Natural killer cell (primary cell): ENCODE results near the gene MRPS34. TPM values are rescaled to one million over a fixed set of nuclear protein-coding genes. Genes with fewer than 3 reads are reported as not detected.

Experiments used
- ATAC-seq, 3 donors: fragments of 150-1000 bp in 2 of 3; fragments of 200-7000 bp in 1 of 3; cut with Tn5 transposase; 1 replicate in 1 of 3; 2 replicates in 2 of 3; pipeline ENCODE4 v1.10.0; 2021; ENCODE audit warnings: mild to moderate bottlenecking in 2 of 3, moderate library complexity in 2 of 3
- DNase-seq, 2 donors: peaks; one replicate each; pipeline versions ENCODE4 v3.0.0 to v3.0.0-alpha.2; 2013 to 2021; ENCODE audit warnings: mixed read lengths in 1 of 2
- H3K27ac ChIP-seq: one replicate; pipeline ENCODE4 v1.5.1; 2013; ENCODE audit warnings: mild to moderate bottlenecking, low read length
- H3K27me3 ChIP-seq: one replicate; pipeline ENCODE4 v1.6.1; 2013; ENCODE audit warnings: low read length; ENCODE audit not compliant: control insufficient read depth, insufficient read depth
- H3K36me3 ChIP-seq: one replicate; pipeline ENCODE4 v1.6.1; 2013; ENCODE audit warnings: low read length; ENCODE audit not compliant: control insufficient read depth, insufficient read depth
- H3K4me1 ChIP-seq: one replicate; pipeline ENCODE4 v1.6.1; 2013; ENCODE audit warnings: low read length; ENCODE audit not compliant: control insufficient read depth, insufficient read depth
- H3K4me3 ChIP-seq: one replicate; pipeline ENCODE4 v1.5.1; 2013; ENCODE audit warnings: low read length
- H3K9me3 ChIP-seq: one replicate; pipeline ENCODE4 v1.6.1; 2013; ENCODE audit warnings: low read length; ENCODE audit not compliant: control insufficient read depth, insufficient read depth
- H3K27ac Mint-ChIP-seq, 2 donors: one replicate each; pipeline ENCODE4 v1.8.0; 2022; ENCODE audit warnings: mild to moderate bottlenecking in 2 of 2, mixed read lengths in 2 of 2, moderate library complexity in 1 of 2
- H3K27me3 Mint-ChIP-seq, 2 donors: one replicate each; pipeline ENCODE4 v1.8.0; 2022; ENCODE audit warnings: low read depth in 2 of 2, mixed read lengths in 2 of 2
- H3K36me3 Mint-ChIP-seq: one replicate; pipeline ENCODE4 v1.8.0; 2022; ENCODE audit warnings: mixed read lengths
- H3K4me1 Mint-ChIP-seq, 2 donors: one replicate each; pipeline ENCODE4 v1.8.0; 2022; ENCODE audit warnings: mixed read lengths in 2 of 2
- H3K4me3 Mint-ChIP-seq: one replicate; pipeline ENCODE4 v1.8.0; 2022; ENCODE audit warnings: mild to moderate bottlenecking, moderate library complexity, mixed read lengths
- H3K9me3 Mint-ChIP-seq, 2 donors: one replicate each; pipeline ENCODE4 v1.8.0; 2022; ENCODE audit warnings: mixed read lengths in 2 of 2
- WGBS: methylation state at CpG from one replicate; pipeline ENCODE4 v1.1.7; 2013; ENCODE audit warnings: missing lambda C conversion rate; ENCODE audit not compliant: insufficient coverage; 5-methylcytosine and 5-hydroxymethylcytosine counted together
- intact Hi-C: fragments of 100-400 bp; cut with micrococcal nuclease; formaldehyde crosslinking; loops from one replicate; pipeline ENCODE4 v1.14.2; 2022
- total RNA-seq, 4 donors: library from RNA; stranded (reverse); fragments of 120-200 nt in 1 of 4; gene quantifications; one replicate each; pipeline versions ENCODE4 v1.2.3 to v1.2.4, GENCODE V29; 2013 to 2022
- TF ChIP-seq, protein P1 (sequence below): fragments of 200-600 bp; IDR thresholded peaks from one replicate; pipeline ENCODE4 v1.8.0; 2022; ENCODE audit warnings: antibody characterized with exemption

MRPS34 gene
- total RNA-seq, 3 donors from 2014 or later (not counting 1 experiment from before 2014, with no cell fraction given): 26.5 to 42.0 (median 41.4) TPM

DNA sequence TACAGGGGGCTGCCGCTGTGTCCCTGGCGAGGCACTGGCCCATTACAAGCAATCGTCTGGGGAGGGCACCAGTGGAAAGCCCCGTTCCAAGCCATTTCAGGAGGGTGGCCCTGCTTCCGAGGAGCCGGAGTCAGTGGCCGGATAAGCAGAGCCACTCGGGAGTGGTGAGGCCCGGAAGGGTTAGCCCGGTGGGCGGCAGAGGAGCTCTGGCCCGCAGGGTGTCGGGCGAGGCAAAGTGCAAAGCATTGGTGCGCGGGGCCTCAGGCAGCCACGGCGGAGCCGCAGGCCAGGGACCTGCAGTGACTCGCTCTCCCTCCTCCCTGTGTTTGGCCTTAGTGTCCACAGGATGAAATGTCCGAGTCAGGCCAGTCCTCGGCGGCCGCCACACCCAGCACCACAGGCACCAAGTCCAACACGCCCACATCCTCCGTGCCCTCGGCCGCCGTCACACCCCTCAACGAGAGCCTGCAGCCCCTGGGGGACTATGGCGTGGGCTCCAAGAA, 26.2 kb downstream of the MRPS34 start:
- no peaks in the 10 kb centered on the region for H3K9me3 Mint-ChIP-seq
- no peaks in the 10 kb centered on the region for H3K27me3 Mint-ChIP-seq
- no peaks in the 10 kb centered on the region for H3K4me1 ChIP-seq
- H3K4me3 ChIP-seq: no peak overlapping the region
- peaks cover 57% of the 10 kb centered on the region for H3K36me3 ChIP-seq
- no peak overlapping the region for H3K27ac ChIP-seq
- no peak overlapping the region for H3K4me3 Mint-ChIP-seq
- ATAC-seq: no peak
- no peak overlapping the region for H3K27ac Mint-ChIP-seq
- no peak for DNase-seq
- no peaks in the 10 kb centered on the region for H3K9me3 ChIP-seq
- intact Hi-C loops: no loop called here
- TF ChIP-seq, protein P1, sequence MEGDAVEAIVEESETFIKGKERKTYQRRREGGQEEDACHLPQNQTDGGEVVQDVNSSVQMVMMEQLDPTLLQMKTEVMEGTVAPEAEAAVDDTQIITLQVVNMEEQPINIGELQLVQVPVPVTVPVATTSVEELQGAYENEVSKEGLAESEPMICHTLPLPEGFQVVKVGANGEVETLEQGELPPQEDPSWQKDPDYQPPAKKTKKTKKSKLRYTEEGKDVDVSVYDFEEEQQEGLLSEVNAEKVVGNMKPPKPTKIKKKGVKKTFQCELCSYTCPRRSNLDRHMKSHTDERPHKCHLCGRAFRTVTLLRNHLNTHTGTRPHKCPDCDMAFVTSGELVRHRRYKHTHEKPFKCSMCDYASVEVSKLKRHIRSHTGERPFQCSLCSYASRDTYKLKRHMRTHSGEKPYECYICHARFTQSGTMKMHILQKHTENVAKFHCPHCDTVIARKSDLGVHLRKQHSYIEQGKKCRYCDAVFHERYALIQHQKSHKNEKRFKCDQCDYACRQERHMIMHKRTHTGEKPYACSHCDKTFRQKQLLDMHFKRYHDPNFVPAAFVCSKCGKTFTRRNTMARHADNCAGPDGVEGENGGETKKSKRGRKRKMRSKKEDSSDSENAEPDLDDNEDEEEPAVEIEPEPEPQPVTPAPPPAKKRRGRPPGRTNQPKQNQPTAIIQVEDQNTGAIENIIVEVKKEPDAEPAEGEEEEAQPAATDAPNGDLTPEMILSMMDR: no peak
- H3K27me3 ChIP-seq: no peaks in the 10 kb centered on the region
- H3K4me1 Mint-ChIP-seq: peaks cover 7% of the 10 kb centered on the region in 2 donors
- H3K36me3 Mint-ChIP-seq: peaks cover 5% of the 10 kb centered on the region
- WGBS: 97% methylated on average over 31 of the region's 31 CpGs

DNA sequence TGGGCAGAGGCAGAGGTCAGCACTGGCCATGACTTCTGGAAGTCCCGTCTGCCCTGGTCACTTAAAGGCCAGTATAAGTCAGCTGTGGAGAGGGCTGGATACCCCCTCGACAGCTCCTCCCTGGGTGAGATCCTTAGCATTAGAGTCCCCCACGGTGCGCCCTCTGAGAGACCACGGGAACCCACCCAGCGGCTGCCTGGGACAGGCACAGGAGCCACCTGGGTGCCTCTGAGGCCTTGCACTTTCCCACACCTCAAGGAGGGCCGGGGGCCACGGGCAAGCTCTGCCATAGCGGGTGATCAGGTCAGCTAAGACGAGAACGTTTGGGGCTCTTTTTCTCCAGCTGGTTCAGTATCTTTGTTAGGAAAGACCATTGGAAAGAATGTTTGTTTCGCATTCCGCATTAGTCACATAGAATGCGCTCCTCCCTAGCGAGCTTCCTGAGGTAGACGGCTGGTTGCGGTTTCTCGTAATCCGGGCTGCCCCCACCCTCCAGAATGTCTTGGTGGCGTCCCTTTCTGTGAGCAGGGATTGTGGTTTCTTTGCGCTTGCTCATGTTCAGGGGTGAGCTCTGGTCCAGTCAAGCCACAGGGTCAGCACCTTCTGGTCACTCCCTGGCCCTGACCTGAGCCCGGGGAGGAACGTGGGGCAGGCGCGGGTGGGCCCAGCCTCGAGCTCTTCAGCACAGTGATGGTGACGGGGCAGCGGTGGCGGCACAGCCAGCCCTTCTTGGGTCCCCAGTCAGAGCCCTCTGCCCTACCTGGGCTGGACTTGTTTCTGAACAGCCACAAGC, 26.8 kb downstream of the MRPS34 start:
- Histone ChIP-seq H3K4me3 (no peak overlapping the region), H3K27ac (no peak overlapping the region), H3K4me1 (no peaks in the 10 kb centered on the region), H3K27me3 (no peaks in the 10 kb centered on the region), H3K36me3 (peaks cover 59% of the 10 kb centered on the region), H3K9me3 (no peaks in the 10 kb centered on the region)
- intact Hi-C loops: no loop called here
- Mint-ChIP-seq H3K4me1 (peaks cover 7% of the 10 kb centered on the region in 2 donors), H3K9me3 (no peaks in the 10 kb centered on the region), H3K27ac (no peak overlapping the region), H3K27me3 (no peaks in the 10 kb centered on the region), H3K36me3 (peaks cover 5% of the 10 kb centered on the region), H3K4me3 (no peak overlapping the region)
- DNase-seq (no peak), ATAC-seq (no peak)
- WGBS: 97% methylated on average over 29 of the region's 29 CpGs
- TF ChIP-seq, protein P1: no peak

DNA sequence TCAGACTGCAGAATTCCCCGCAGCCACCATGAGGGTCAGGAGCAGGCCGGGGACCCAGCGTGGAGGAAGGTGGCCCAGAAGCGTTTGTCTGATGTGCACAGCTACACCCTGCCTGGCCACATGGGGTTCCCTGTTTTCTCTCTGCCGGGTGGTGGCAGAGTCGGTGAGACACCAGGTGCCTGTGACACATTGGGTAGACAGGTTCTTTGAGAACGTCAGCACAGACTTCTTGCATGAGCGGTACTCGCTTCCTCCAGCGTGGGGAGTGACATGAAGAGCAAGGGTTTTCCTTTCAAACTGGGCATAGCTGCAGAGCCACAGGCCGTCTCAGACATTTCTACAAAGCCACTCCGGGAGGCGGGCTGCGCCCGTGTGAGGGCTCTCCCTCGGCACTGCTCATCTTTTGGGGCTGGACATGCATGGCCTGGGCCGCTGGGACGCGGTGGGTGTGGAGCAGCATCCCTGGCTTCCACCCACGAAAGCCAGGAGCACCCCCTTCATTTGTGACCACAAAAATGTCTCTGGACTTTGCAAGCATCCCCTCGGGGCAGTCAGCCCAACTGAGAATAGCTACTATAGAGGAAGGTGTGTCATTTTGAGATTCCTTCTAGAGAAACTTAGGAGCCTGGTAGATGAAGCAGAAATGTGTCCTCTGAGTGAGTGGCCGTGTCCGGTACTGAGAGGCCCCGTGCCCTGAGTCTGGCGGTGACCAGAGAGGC, 27.6 kb downstream of the MRPS34 start:
- H3K4me1 ChIP-seq: no peaks in the 10 kb centered on the region

More for the DNA sequence above, 27.6 kb downstream of the MRPS34 start:
- peaks cover 7% of the 10 kb centered on the region in 2 donors for H3K4me1 Mint-ChIP-seq
- no peaks in the 10 kb centered on the region for H3K27me3 Mint-ChIP-seq
- intact Hi-C loops: no loop called here
- H3K4me3 ChIP-seq: no peak overlapping the region
- ATAC-seq: no peak
- WGBS: 94% methylated on average over 25 of the region's 25 CpGs
- peak overlapping the region in 1 of 2 donors; percentile 32 for H3K27ac Mint-ChIP-seq
- no peaks in the 10 kb centered on the region for H3K27me3 ChIP-seq
- no peaks in the 10 kb centered on the region for H3K9me3 ChIP-seq
- DNase-seq: no peak
- TF ChIP-seq, protein P1: no peak
- H3K4me3 Mint-ChIP-seq: no peak overlapping the region
- H3K9me3 Mint-ChIP-seq: no peaks in the 10 kb centered on the region
- no peak overlapping the region for H3K27ac ChIP-seq
- peaks cover 60% of the 10 kb centered on the region for H3K36me3 ChIP-seq
- peaks cover 5% of the 10 kb centered on the region for H3K36me3 Mint-ChIP-seq
